Neuronal stem cell (in vitro differentiated cells): ENCODE results near the gene ICA1.

Experiments
- DNase-seq: peaks from one replicate; pipeline ENCODE4 v3.0.0-alpha.2; 2013; ENCODE audit warnings: low spot score
- H2AFZ ChIP-seq: one replicate; pipeline ENCODE4 v1.6.1; 2013; ENCODE audit warnings: mild to moderate bottlenecking, low read length, inconsistent platforms
- H2AK5ac ChIP-seq: 2 replicates; pipeline ENCODE4 v1.6.1; 2013; ENCODE audit warnings: low read depth, mild to moderate bottlenecking, inconsistent platforms, low read length, moderate library complexity, mixed read lengths
- H2BK120ac ChIP-seq: 2 replicates; pipeline ENCODE4 v1.6.1; 2013; ENCODE audit warnings: low read depth, mild to moderate bottlenecking, inconsistent platforms, low read length, moderate library complexity, mixed read lengths
- H2BK12ac ChIP-seq: one replicate; pipeline ENCODE4 v1.6.1; 2013; ENCODE audit warnings: low read length, inconsistent platforms
- H2BK15ac ChIP-seq: 2 replicates; pipeline ENCODE4 v1.6.1; 2013; ENCODE audit warnings: mild to moderate bottlenecking, low read length, inconsistent platforms, mixed read lengths
- H2BK5ac ChIP-seq: one replicate; pipeline ENCODE4 v1.6.1; 2013; ENCODE audit warnings: inconsistent platforms, mild to moderate bottlenecking, low read length, moderate library complexity
- H3K14ac ChIP-seq: one replicate; pipeline ENCODE4 v1.6.1; 2013; ENCODE audit warnings: low read length, inconsistent platforms
- H3K18ac ChIP-seq: 2 replicates; pipeline ENCODE4 v1.6.1; 2013; ENCODE audit warnings: low read length, inconsistent platforms
- H3K23ac ChIP-seq: 2 replicates; pipeline ENCODE4 v1.6.1; 2013; ENCODE audit warnings: low read depth, mild to moderate bottlenecking, mixed read lengths, low read length, inconsistent platforms; ENCODE audit not compliant: poor library complexity
- H3K27ac ChIP-seq: replicated peaks from 3 replicates; pipeline ENCODE4 v1.5.1; 2013; ENCODE audit warnings: low read length, inconsistent platforms
- H3K27me3 ChIP-seq, 3 experiments: 2 replicates each; pipeline ENCODE4 v1.6.1; 2013; ENCODE audit warnings: low read length in 3 of 3, mild to moderate bottlenecking in 2 of 3, inconsistent platforms in 1 of 3, low read depth in 1 of 3, mixed read lengths in 1 of 3, moderate library complexity in 1 of 3; ENCODE audit not compliant: control insufficient read depth in 3 of 3, insufficient read depth in 3 of 3
- H3K36me3 ChIP-seq, 2 donors: replicated peaks in 1 of 2; 2 replicates each; pipeline ENCODE4 v1.6.1; 2013; ENCODE audit warnings: low read length in 2 of 2; ENCODE audit not compliant: control insufficient read depth in 2 of 2, insufficient read depth in 2 of 2
- H3K4ac ChIP-seq: 2 replicates; pipeline ENCODE4 v1.6.1; 2013; ENCODE audit warnings: inconsistent platforms, mild to moderate bottlenecking, low read length, moderate library complexity
- H3K4me1 ChIP-seq, 2 donors: 1 replicate in 1 of 2; 2 replicates in 1 of 2; pipeline ENCODE4 v1.6.1; 2013; ENCODE audit warnings: low read length in 2 of 2, low read depth in 1 of 2; ENCODE audit not compliant: control insufficient read depth in 2 of 2, insufficient read depth in 1 of 2
- H3K4me2 ChIP-seq: one replicate; pipeline ENCODE4 v1.6.1; 2013; ENCODE audit warnings: mild to moderate bottlenecking, low read length, inconsistent platforms; ENCODE audit not compliant: insufficient read depth, poor library complexity, severe bottlenecking
- H3K4me3 ChIP-seq, 2 donors: 2 replicates each; pipeline ENCODE4 v1.5.1; 2013; ENCODE audit warnings: low read length in 2 of 2, mild to moderate bottlenecking in 2 of 2, inconsistent platforms in 1 of 2, moderate library complexity in 1 of 2
- H3K79me1 ChIP-seq: one replicate; pipeline ENCODE4 v1.6.1; 2013; ENCODE audit warnings: low read depth, mild to moderate bottlenecking, inconsistent platforms, low read length, moderate library complexity
- H3K9ac ChIP-seq: one replicate; pipeline ENCODE4 v1.6.1; 2013; ENCODE audit warnings: mild to moderate bottlenecking, low read depth, low read length, inconsistent platforms; ENCODE audit not compliant: poor library complexity
- H3K9me3 ChIP-seq, 2 donors: replicated peaks in 1 of 2; 2 replicates each; pipeline versions ENCODE3 to v1.6.1; 2013; ENCODE audit warnings: low read length in 2 of 2, mild to moderate bottlenecking in 2 of 2, inconsistent platforms in 1 of 2, low read depth in 1 of 2, mixed read lengths in 1 of 2, moderate library complexity in 1 of 2; ENCODE audit not compliant: control insufficient read depth in 2 of 2, insufficient read depth in 1 of 2
- H4K8ac ChIP-seq: one replicate; pipeline ENCODE4 v1.6.1; 2013; ENCODE audit warnings: low read depth, mild to moderate bottlenecking, inconsistent platforms, low read length, moderate library complexity
- H4K91ac ChIP-seq: one replicate; pipeline ENCODE4 v1.6.1; 2013; ENCODE audit warnings: low read length, low read depth, mild to moderate bottlenecking, inconsistent platforms; ENCODE audit not compliant: poor library complexity
- whole genome bisulfite sequencing, 2 donors: extraction: QIAGEN DNeasy Blood & Tissue Kit; methylation state at CpG; one replicate each; pipeline ENCODE4 v1.1.7; 2013; ENCODE audit warnings: missing lambda C conversion rate in 2 of 2, mixed read lengths in 1 of 2; ENCODE audit not compliant: insufficient read length in 2 of 2, insufficient replicate concordance in 1 of 2; ENCODE audit errors: extremely low coverage in 2 of 2; 5-methylcytosine and 5-hydroxymethylcytosine counted together

Gene ICA1

DNA sequence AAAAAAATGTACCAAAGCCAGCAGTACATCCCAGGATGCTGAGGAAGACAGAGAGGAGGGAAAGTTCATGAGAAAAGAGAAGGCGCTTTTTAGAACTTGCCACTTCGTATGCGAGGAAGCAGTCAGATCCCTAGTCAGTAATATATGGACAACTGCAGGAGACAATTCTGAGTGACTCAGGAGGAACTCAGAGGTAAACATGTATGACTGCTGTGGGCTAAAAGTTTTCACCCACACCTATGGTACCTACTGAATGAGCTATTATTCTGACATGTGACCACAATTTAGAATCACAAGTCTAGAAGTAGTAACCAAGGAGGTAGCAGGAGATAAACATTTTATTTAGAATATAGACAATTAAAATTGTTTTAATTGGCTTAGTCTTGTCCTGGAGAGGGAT, 126.5 kb downstream of the ICA1 start:
- Histone ChIP-seq H3K27ac (no peak overlapping the region), H3K4me2 (no peak overlapping the region), H2AK5ac (no peak overlapping the region), H3K79me1 (no peaks in the 10 kb centered on the region), H3K4me3 (no peak overlapping the region), H3K4me1 (peaks cover 0 to 4% of the 10 kb centered on the region in 2 donors), H3K36me3 (no peaks in the 10 kb centered on the region), H3K18ac (no peak overlapping the region), H4K91ac (no peak overlapping the region), H3K4ac (no peak overlapping the region), H2BK5ac (no peak overlapping the region), H3K27me3 (no peaks in the 10 kb centered on the region), H3K9me3 (no peaks in the 10 kb centered on the region), H2BK120ac (no peak overlapping the region), H2AFZ (no peak overlapping the region), H3K14ac (no peak overlapping the region), H3K23ac (no peak overlapping the region), H4K8ac (no peak overlapping the region), H2BK15ac (no peak overlapping the region), H2BK12ac (no peak overlapping the region), H3K9ac (no peak overlapping the region)
- no peak for DNase-seq
- no CpG with 5 or more reads among the region's 3 CpGs for WGBS, 2 donors

DNA sequence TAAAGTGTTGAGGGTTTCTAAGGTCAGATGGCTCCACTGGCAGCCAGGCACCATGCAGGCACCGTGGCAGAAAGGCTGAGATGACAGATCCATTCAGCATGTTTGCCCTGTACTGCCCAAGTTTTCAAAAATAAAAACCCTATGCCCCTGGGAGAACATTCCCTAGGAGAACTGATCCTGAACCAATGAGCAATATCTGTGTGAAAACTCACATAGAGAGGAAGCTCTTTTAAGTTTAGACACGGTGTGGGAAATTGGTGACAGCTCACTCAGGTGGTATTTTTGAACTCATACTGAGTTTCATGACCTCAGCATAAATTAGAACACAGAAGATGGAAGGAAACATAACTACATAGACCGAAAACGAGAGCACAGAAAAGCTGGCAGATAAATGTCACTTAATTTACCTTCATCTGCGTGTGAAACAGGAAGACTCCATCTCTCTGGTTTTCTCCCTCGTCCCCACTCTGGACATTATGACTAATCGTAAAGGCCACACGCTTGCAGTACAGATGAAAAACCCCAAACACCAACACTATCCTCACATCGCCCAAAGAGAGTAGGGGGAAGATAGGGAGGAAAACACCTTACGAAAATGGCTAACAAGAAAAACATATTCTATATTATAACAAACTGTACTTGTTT, 127.8 kb downstream of the ICA1 start:
- Histone ChIP-seq H2AK5ac (no peak overlapping the region), H3K27me3 (no peaks in the 10 kb centered on the region), H3K27ac (no peak overlapping the region), H4K8ac (no peak overlapping the region), H3K9me3 (no peaks in the 10 kb centered on the region), H3K4me1 (peaks cover 0 to 4% of the 10 kb centered on the region in 2 donors), H4K91ac (no peak overlapping the region), H3K9ac (no peak overlapping the region), H3K36me3 (no peaks in the 10 kb centered on the region), H3K23ac (no peak overlapping the region), H2BK12ac (no peak overlapping the region), H3K4me3 (no peak overlapping the region), H3K14ac (no peak overlapping the region), H3K79me1 (no peaks in the 10 kb centered on the region), H3K4me2 (no peak overlapping the region), H3K4ac (no peak overlapping the region), H2BK5ac (no peak overlapping the region), H2AFZ (no peak overlapping the region), H3K18ac (no peak overlapping the region), H2BK120ac (no peak overlapping the region), H2BK15ac (no peak overlapping the region)
- WGBS, 2 donors, result no CpG with 5 or more reads among the region's 10 CpGs
- no peak for DNase-seq

- Histone ChIP-seq H3K4me2 (no peak overlapping the region), H3K18ac (no peak overlapping the region), H2BK15ac (no peak overlapping the region), H4K91ac (no peak overlapping the region), H2BK120ac (no peak overlapping the region), H3K36me3 (no peaks in the 10 kb centered on the region), H2BK5ac (no peak overlapping the region), H3K9ac (no peak overlapping the region), H3K4me3 (no peak overlapping the region), H3K27me3 (no peaks in the 10 kb centered on the region), H2BK12ac (no peak overlapping the region), H4K8ac (no peak overlapping the region), H3K4me1 (peaks cover 0 to 4% of the 10 kb centered on the region in 2 donors), H3K27ac (no peak overlapping the region), H3K23ac (no peak overlapping the region), H3K4ac (no peak overlapping the region), H2AK5ac (no peak overlapping the region), H3K79me1 (no peaks in the 10 kb centered on the region), H2AFZ (no peak overlapping the region), H3K14ac (no peak overlapping the region), H3K9me3 (no peaks in the 10 kb centered on the region)
- DNase-seq, result no peak
- no CpG with 5 or more reads among the region's 2 CpGs for WGBS, 2 donors
Observed at GRCh38 chr7:8133188-8133848, 128.6 kb downstream of the ICA1 start.

- Histone ChIP-seq H2BK12ac (no peak overlapping the region), H3K9ac (no peak overlapping the region), H2BK15ac (no peak overlapping the region), H3K18ac (no peak overlapping the region), H3K4me3 (no peak overlapping the region), H3K4me2 (no peak overlapping the region), H3K14ac (no peak overlapping the region), H3K23ac (no peak overlapping the region), H4K91ac (no peak overlapping the region), H2BK120ac (no peak overlapping the region), H2BK5ac (no peak overlapping the region), H3K36me3 (no peaks in the 10 kb centered on the region), H3K27ac (no peak overlapping the region), H4K8ac (no peak overlapping the region), H3K9me3 (no peaks in the 10 kb centered on the region), H3K4ac (no peak overlapping the region), H2AFZ (no peak overlapping the region), H2AK5ac (no peak overlapping the region), H3K79me1 (no peaks in the 10 kb centered on the region), H3K27me3 (no peaks in the 10 kb centered on the region), H3K4me1 (peaks cover 0 to 4% of the 10 kb centered on the region in 2 donors)
- DNase-seq, result no peak
- WGBS, 2 donors, result 100% methylated on average over 1 of the region's 5 CpGs; no CpG with 5 or more reads in 1 of the 2 donors
Observed at GRCh38 chr7:8131694-8132605, 130.0 kb downstream of the ICA1 start.
